Melanocyte of skin (primary cell): ENCODE results near the gene PLA2G12B. TPM values are rescaled to one million over a fixed set of nuclear protein-coding genes. Genes with fewer than 3 reads are reported as not detected.

Experiments used
- total RNA-seq, 2 donors: library from RNA; depleted of rRNA; stranded (reverse); fragments of >200 nt; gene quantifications; 2 replicates each; pipeline ENCODE4 v1.2.3, GENCODE V29; 2012

The PLA2G12B gene, protein sequence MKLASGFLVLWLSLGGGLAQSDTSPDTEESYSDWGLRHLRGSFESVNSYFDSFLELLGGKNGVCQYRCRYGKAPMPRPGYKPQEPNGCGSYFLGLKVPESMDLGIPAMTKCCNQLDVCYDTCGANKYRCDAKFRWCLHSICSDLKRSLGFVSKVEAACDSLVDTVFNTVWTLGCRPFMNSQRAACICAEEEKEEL
- not detected for total RNA-seq

GRCh38 chr10:72954596-72955554, at the start of gene PLA2G12B:
PLA2G12B (minus strand) TSS chr10:72954806; CDS start chr10:72954685, 121 bp downstream.

DNA sequence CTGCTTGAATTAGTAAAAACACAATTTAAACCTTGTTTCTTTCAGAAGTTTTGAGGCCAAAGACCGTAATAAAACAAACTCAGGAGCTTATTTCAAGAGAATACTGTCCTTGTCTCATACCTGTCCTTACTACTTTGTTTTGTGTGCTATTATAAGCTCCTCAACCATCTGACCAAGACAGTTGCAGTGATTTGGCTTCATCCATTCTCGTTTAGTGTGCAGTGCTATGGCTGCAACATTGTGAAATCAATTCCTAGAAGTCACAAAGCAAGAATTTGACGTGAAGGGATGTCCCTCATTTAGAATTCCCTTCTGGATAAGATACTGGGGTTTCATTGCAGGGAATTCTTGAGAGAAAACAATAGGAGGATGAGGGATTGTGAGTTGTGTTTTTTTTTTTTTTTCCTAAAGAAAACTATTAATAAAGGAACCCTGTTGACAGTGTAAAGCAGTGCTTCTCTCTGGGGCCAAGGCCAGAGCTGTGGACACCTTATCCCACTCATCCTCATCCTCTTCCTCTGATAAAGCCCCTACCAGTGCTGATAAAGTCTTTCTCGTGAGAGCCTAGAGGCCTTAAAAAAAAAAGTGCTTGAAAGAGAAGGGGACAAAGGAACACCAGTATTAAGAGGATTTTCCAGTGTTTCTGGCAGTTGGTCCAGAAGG, 61.3 kb downstream of the PLA2G12B start, which contains the start of gene OIT3:
Gene OIT3, plus strand, starts transcription at position 604 of the 663 bp plus-strand sequence. CDS start 60 bp downstream, outside the sequence.

Other genes starting within 250 kb of the PLA2G12B start
- gene OIT3, start 61.1 kb downstream of the PLA2G12B start, total RNA-seq: not detected
- 10 to 100 TPM; 60.6 to 86.9 TPM for gene P4HA1, start 142.1 kb upstream of the PLA2G12B start, total RNA-seq
- 1 to 10 TPM; 2.0 to 3.1 TPM for gene NUDT13, start 155.6 kb upstream of the PLA2G12B start, total RNA-seq
- gene ECD, start 213.2 kb upstream of the PLA2G12B start, total RNA-seq: 10 to 100 TPM; 39.9 to 43.0 TPM
- 10 to 100 TPM in 1 of 2 donors, 1 to 10 TPM in 1; 10.0 to 11.0 TPM for gene FAM149B1, start 213.3 kb upstream of the PLA2G12B start, total RNA-seq